Keratinocyte (primary cell): ENCODE measurements around the gene ADPRH. TPM values are rescaled to one million over a fixed set of nuclear protein-coding genes. Genes with fewer than 3 reads are reported as not detected.
"Not testable (repeated sequence)": the region's sequence is repeated elsewhere in the genome, so short reads cannot be mapped to it uniquely, and the experiment has no call there.

Experiments
- DNase-seq: peaks from one replicate; pipeline ENCODE4 v3.0.0-alpha.2; 2011; ENCODE audit warnings: low read depth, missing footprints, low spot score
- FAIRE-seq: peaks from 2 replicates; lab custom pipeline; 2011; peaks lifted over from hg19 to GRCh38; lab: Jason Lieb, UNC
- H2AFZ ChIP-seq: 2 replicates; pipeline ENCODE4 v1.6.0; 2012; ENCODE audit warnings: low read length, control low read depth, inconsistent platforms; ENCODE audit not compliant: control insufficient read depth
- H3K27ac ChIP-seq: 2 replicates; pipeline ENCODE4 v1.5.1; 2011; ENCODE audit warnings: low read length; ENCODE audit not compliant: control insufficient read depth, insufficient read depth
- H3K27me3 ChIP-seq: 3 replicates; pipeline ENCODE4 v1.6.0; 2011; ENCODE audit warnings: low read length; ENCODE audit not compliant: control insufficient read depth, insufficient read depth; ENCODE audit errors: extremely low read depth
- H3K36me3 ChIP-seq, 2 experiments: 2 replicates in 1 of 2; 3 replicates in 1 of 2; pipeline ENCODE4 v1.5.1; 2011; ENCODE audit warnings: low read length in 2 of 2, mild to moderate bottlenecking in 1 of 2; ENCODE audit not compliant: control insufficient read depth in 2 of 2, insufficient read depth in 2 of 2; ENCODE audit errors: extremely low read depth in 1 of 2
- H3K4me1 ChIP-seq: 3 replicates; pipeline ENCODE4 v1.5.1; 2011; ENCODE audit warnings: low read length; ENCODE audit not compliant: control insufficient read depth, insufficient read depth; ENCODE audit errors: extremely low read depth
- H3K4me2 ChIP-seq: 3 replicates; pipeline ENCODE4 v1.6.0; 2011; ENCODE audit warnings: low read depth, low read length; ENCODE audit not compliant: control insufficient read depth, insufficient read depth; ENCODE audit errors: extremely low read depth
- H3K4me3 ChIP-seq, 3 experiments: fragments of 200-600 bp in 1 of 3; sonication (generic) in 1 of 3; 2 replicates in 2 of 3; 3 replicates in 1 of 3; pipeline ENCODE4 v1.5.1; 2011 to 2016; ENCODE audit warnings: low read length in 3 of 3, mild to moderate bottlenecking in 3 of 3, control low read depth in 2 of 3, inconsistent platforms in 1 of 3, low read depth in 1 of 3, mixed read lengths in 1 of 3, mixed run types in 1 of 3, moderate library complexity in 1 of 3; ENCODE audit not compliant: control insufficient read depth in 2 of 3, insufficient read depth in 2 of 3; ENCODE audit errors: extremely low read depth in 1 of 3
- H3K79me2 ChIP-seq: 2 replicates; pipeline ENCODE4 v1.6.0; 2012; ENCODE audit warnings: low read length; ENCODE audit not compliant: control insufficient read depth, insufficient read depth
- H3K9ac ChIP-seq: 3 replicates; pipeline ENCODE4 v1.6.0; 2011; ENCODE audit warnings: low read length; ENCODE audit not compliant: control insufficient read depth, insufficient read depth; ENCODE audit errors: extremely low read depth
- H3K9me1 ChIP-seq: 3 replicates; pipeline ENCODE4 v1.6.0; 2011; ENCODE audit warnings: low read length; ENCODE audit not compliant: control insufficient read depth, insufficient read depth; ENCODE audit errors: extremely low read depth
- H3K9me3 ChIP-seq: 2 replicates; pipeline ENCODE4 v1.5.1; 2012; ENCODE audit warnings: low read depth, low read length; ENCODE audit not compliant: control insufficient read depth
- H4K20me1 ChIP-seq: 3 replicates; pipeline ENCODE4 v1.6.0; 2011; ENCODE audit warnings: low read length; ENCODE audit not compliant: control insufficient read depth, insufficient read depth; ENCODE audit errors: extremely low read depth
- CTCF ChIP-seq, 3 experiments: IDR thresholded peaks in 1 of 3; conservative IDR thresholded peaks in 1 of 3; optimal IDR thresholded peaks in 1 of 3; 2 replicates in 2 of 3; 3 replicates in 1 of 3; pipeline versions ENCODE3 to v1.5.1; 2011; ENCODE audit warnings: low read length in 3 of 3, mild to moderate bottlenecking in 3 of 3, moderate library complexity in 2 of 3, control low read depth in 1 of 3, inconsistent platforms in 1 of 3; ENCODE audit not compliant: insufficient read depth in 2 of 3; ENCODE audit errors: extremely low read depth in 1 of 3
- EZH2 ChIP-seq: IDR thresholded peaks from one replicate; pipeline ENCODE4 v1.6.1; 2012; ENCODE audit warnings: inconsistent platforms, mild to moderate bottlenecking, low read length, moderate library complexity
- dilution Hi-C: fragments of 300-500 bp; cut with MboI; formaldehyde crosslinking; loops from one replicate; pipeline ENCODE4 v1.7.0; 2020; ENCODE audit warnings: low sequenced_read_pairs; ENCODE audit not compliant: extremely low pct_ligation_motif_present
- polyA plus RNA-seq, 5 experiments: library from polyadenylated mRNA; depleted of rRNA in 3 of 5; stranded (reverse) in 3 of 5; stranded (forward) in 1 of 5; unstranded in 1 of 5; fragments of >200 nt; gene quantifications; 1 replicate in 1 of 5; 2 replicates in 3 of 5; 3 replicates in 1 of 5; pipeline versions ENCODE4 v1.2.1 to v1.2.3, GENCODE V29; 2011 to 2012; ENCODE audit warnings: missing spikeins in 2 of 5, low read depth in 1 of 5, low replicate concordance in 1 of 5

Gene ADPRH
- polyA plus RNA-seq, 1 donor (not counting 4 experiments of a cell fraction or from before 2014, with no cell fraction given): 0.39 TPM

- Histone ChIP-seq H3K27me3 (no peaks in the 10 kb centered on the region), H3K36me3 (no peaks in the 10 kb centered on the region), H4K20me1 (no peaks in the 10 kb centered on the region), H3K9me3 (no peaks in the 10 kb centered on the region), H3K9ac (no peak overlapping the region), H3K79me2 (no peaks in the 10 kb centered on the region), H3K9me1 (no peaks in the 10 kb centered on the region), H3K27ac (no peak overlapping the region), H3K4me1 (no peaks in the 10 kb centered on the region), H2AFZ (no peak overlapping the region), H3K4me2 (no peak overlapping the region), H3K4me3 (no peak overlapping the region)
- TF ChIP-seq CTCF (optimal IDR thresholded peaks at IDR 0.05 in 1 of 3, IDR thresholded peaks at IDR 0.05 in 1 of 3, conservative IDR thresholded peaks at IDR 0.05 in 1 of 3; ENCODE audit: extremely low read depth in 1 of 3, insufficient read depth in 2 of 3, low read length in 3 of 3) (no peak), EZH2 (no peak)
- dilution Hi-C loops: no loop called here
- FAIRE-seq: no peak
- no peak for DNase-seq
Measured at GRCh38 chr3:119562307-119562961, 16.9 kb upstream of the ADPRH start.

- DNase-seq, H3K79me2 ChIP-seq, H3K9me1 ChIP-seq, dilution Hi-C loops, H3K27me3 ChIP-seq, H3K9me3 ChIP-seq, H3K36me3 ChIP-seq, H3K4me1 ChIP-seq, H3K4me3 ChIP-seq, H4K20me1 ChIP-seq, H3K27ac ChIP-seq, H3K4me2 ChIP-seq, FAIRE-seq, H2AFZ ChIP-seq, H3K9ac ChIP-seq: not testable (repeated sequence)
Measured at GRCh38 chr3:119563334-119563733, 16.0 kb upstream of the ADPRH start.

- dilution Hi-C loops: no loop called here
- FAIRE-seq (no peak), DNase-seq (no peak)
- Histone ChIP-seq H3K4me2 (no peak overlapping the region), H3K4me3 (no peak overlapping the region), H2AFZ (no peak overlapping the region), H3K9ac (no peak overlapping the region), H3K4me1 (no peaks in the 10 kb centered on the region), H3K9me3 (no peaks in the 10 kb centered on the region), H3K79me2 (no peaks in the 10 kb centered on the region), H3K27me3 (no peaks in the 10 kb centered on the region), H3K9me1 (no peaks in the 10 kb centered on the region), H4K20me1 (no peaks in the 10 kb centered on the region), H3K27ac (no peak overlapping the region), H3K36me3 (no peaks in the 10 kb centered on the region)
- no peak for TF ChIP-seq CTCF (optimal IDR thresholded peaks at IDR 0.05 in 1 of 3, IDR thresholded peaks at IDR 0.05 in 1 of 3, conservative IDR thresholded peaks at IDR 0.05 in 1 of 3; ENCODE audit: extremely low read depth in 1 of 3, insufficient read depth in 2 of 3, low read length in 3 of 3)
- TF ChIP-seq EZH2: no peak
Measured at GRCh38 chr3:119569156-119569555, 10.1 kb upstream of the ADPRH start.
